VCaP (cell line): Measurements from ENCODE around the gene TEP1.

Experiments
- H3K27ac ChIP-seq: fragments of 450-650 bp; 2 replicates; pipeline ENCODE4 v1.5.1; 2017
- CTCF ChIP-seq: fragments of 450-650 bp; conservative IDR thresholded peaks from 2 replicates; pipeline ENCODE4 v1.5.1; 2017; ENCODE audit warnings: mild to moderate bottlenecking, moderate library complexity

The TEP1 gene

GRCh38 chr14:20317720-20318119 lies 95.6 kb downstream of the TEP1 start:
- no peak overlapping the region for H3K27ac ChIP-seq
- TF ChIP-seq CTCF, result no peak
